HepG2 (cell line): Measurements from ENCODE around the gene SDC3. TPM values are rescaled to one million over a fixed set of nuclear protein-coding genes. Genes with fewer than 3 reads are reported as not detected.
A peak's percentile ranks its signal among the peaks of the same experiment; 100 is the strongest.

Experiments used
- ATAC-seq: fragments of 200-7000 bp; cut with Tn5 transposase; 3 replicates; pipeline ENCODE4 v1.9.1; 2020; ENCODE audit warnings: mild to moderate bottlenecking, moderate library complexity
- BruUV-seq: library from RNA; stranded (reverse); fragments of 400-500 nt; replicated peaks from 2 replicates; lab custom pipeline; 2021; lab: Mats Ljungman, UMichigan
- CTCF ChIA-PET: fragments of 300-600 bp; formaldehyde crosslinking; extraction: SDS; loops from one replicate; lab custom pipeline; 2021; ENCODE audit warnings: low total read pairs, inconsistent platforms, low intra/inter-chr PET ratio; lab: Yijun Ruan, JAX
- POLR2A ChIA-PET: fragments of 350-600 bp; sonication (Branson Sonifier 250); formaldehyde crosslinking; loops from one replicate; lab custom pipeline; 2020; ENCODE audit warnings: antibody characterized with exemption, inconsistent platforms; lab: Yijun Ruan, JAX
- DNase-seq: peaks from one replicate; pipeline ENCODE4 v3.0.0-alpha.2; 2015; ENCODE audit warnings: low spot score
- FAIRE-seq: peaks from 3 replicates; lab custom pipeline; 2011; peaks lifted over from hg19 to GRCh38; lab: Jason Lieb, UNC
- H2AFZ ChIP-seq: one replicate; pipeline ENCODE4 v1.6.1; 2011; ENCODE audit warnings: low read length, inconsistent platforms
- H3K27ac ChIP-seq: fragments of 300-600 bp; 3 replicates; pipeline ENCODE4 v1.8.0; 2011; ENCODE audit warnings: mixed run types, mild to moderate bottlenecking, mixed read lengths, low read length, inconsistent platforms; ENCODE audit not compliant: insufficient read depth; ENCODE audit errors: extremely low read length
- H3K27me3 ChIP-seq, 2 experiments: fragments of 200-600 bp in 1 of 2; 2 replicates in 1 of 2; 3 replicates in 1 of 2; pipeline versions ENCODE4 v1.6.0 to v1.8.0; 2011; ENCODE audit warnings: low read length in 2 of 2, mild to moderate bottlenecking in 2 of 2, moderate library complexity in 2 of 2, inconsistent platforms in 1 of 2; ENCODE audit not compliant: insufficient read depth in 2 of 2, control insufficient read depth in 1 of 2
- H3K36me3 ChIP-seq, 2 experiments: fragments of 200-600 bp in 1 of 2; replicated peaks in 1 of 2; 2 replicates in 1 of 2; 3 replicates in 1 of 2; pipeline versions ENCODE4 v1.5.1 to v1.8.0; 2011; ENCODE audit warnings: low read length in 2 of 2, inconsistent platforms in 1 of 2; ENCODE audit not compliant: insufficient read depth in 2 of 2, control insufficient read depth in 1 of 2
- H3K4me1 ChIP-seq: 2 replicates; pipeline ENCODE4 v1.5.1; 2012; ENCODE audit warnings: low read length, inconsistent platforms; ENCODE audit not compliant: insufficient read depth
- H3K4me2 ChIP-seq: 2 replicates; pipeline ENCODE4 v1.6.0; 2011; ENCODE audit warnings: low read depth, low read length, inconsistent platforms
- H3K4me3 ChIP-seq, 3 experiments: fragments of 200-600 bp in 1 of 3; sonication (generic), shearing (Covaris generic) in 1 of 3; replicated peaks in 1 of 3; 2 replicates each; pipeline ENCODE4 v1.5.1; 2011 to 2016; ENCODE audit warnings: low read length in 3 of 3, inconsistent platforms in 2 of 3, low read depth in 2 of 3, mild to moderate bottlenecking in 2 of 3, control low read depth in 1 of 3, mixed read lengths in 1 of 3; ENCODE audit not compliant: insufficient read depth in 1 of 3
- H3K79me2 ChIP-seq: one replicate; pipeline ENCODE4 v1.6.1; 2011; ENCODE audit warnings: low read length, inconsistent platforms; ENCODE audit not compliant: insufficient read depth
- H3K9ac ChIP-seq: 2 replicates; pipeline ENCODE4 v1.6.0; 2011; ENCODE audit warnings: mild to moderate bottlenecking, low read depth, low read length, inconsistent platforms; ENCODE audit not compliant: insufficient read depth
- H3K9me3 ChIP-seq: 2 replicates; pipeline ENCODE4 v1.5.1; 2012; ENCODE audit warnings: mild to moderate bottlenecking, low read length
- H4K20me1 ChIP-seq: 2 replicates; pipeline ENCODE4 v1.6.0; 2011; ENCODE audit warnings: inconsistent platforms, mild to moderate bottlenecking, low read length, moderate library complexity; ENCODE audit not compliant: insufficient read depth
- ATF2 ChIP-seq: sonication (generic); formaldehyde crosslinking; IDR thresholded peaks from 2 replicates; pipeline ENCODE4 v1.4.0; 2020; ENCODE audit warnings: missing genetic modification reagents
- FOXA1 ChIP-seq, 2 experiments: fragments of 450-650 bp in 1 of 2; sonication (generic) in 1 of 2; formaldehyde crosslinking in 1 of 2; IDR thresholded peaks; 2 replicates each; pipeline versions ENCODE4 v1.4.0 to v1.6.1; 2016 to 2020; ENCODE audit warnings: missing genetic modification reagents in 1 of 2
- FOXO1 ChIP-seq: sonication (generic); formaldehyde crosslinking; IDR thresholded peaks from 2 replicates; pipeline ENCODE4 v1.4.0; 2020; ENCODE audit warnings: missing genetic modification reagents
- GATAD2A ChIP-seq: IDR thresholded peaks from 2 replicates; pipeline ENCODE4 v1.6.1; 2016
- HMG20A ChIP-seq: IDR thresholded peaks from 2 replicates; pipeline ENCODE4 v1.6.1; 2016; ENCODE audit warnings: borderline replicate concordance
- HNF4A ChIP-seq: sonication (generic); formaldehyde crosslinking; IDR thresholded peaks from 2 replicates; pipeline ENCODE4 v1.4.0; 2020; ENCODE audit warnings: missing genetic modification reagents
- HNRNPLL ChIP-seq: fragments of 200-400 bp; formaldehyde crosslinking; IDR thresholded peaks from 2 replicates; pipeline ENCODE4 v1.6.1; 2017; ENCODE audit warnings: mild to moderate bottlenecking, low read depth, low read length; ENCODE audit not compliant: poor library complexity, severe bottlenecking
- KAT8 ChIP-seq: IDR thresholded peaks from 2 replicates; pipeline ENCODE4 v1.6.1; 2016; ENCODE audit warnings: missing genetic modification reagents, missing compliant biosample characterization
- KLF6 ChIP-seq: IDR thresholded peaks from 2 replicates; pipeline ENCODE4 v1.8.0; 2016; ENCODE audit warnings: missing biosample characterization, missing genetic modification reagents
- MAX ChIP-seq: IDR thresholded peaks from 2 replicates; pipeline ENCODE4 v1.6.1; 2012; ENCODE audit warnings: inconsistent platforms
- MXD4 ChIP-seq: IDR thresholded peaks from 2 replicates; pipeline ENCODE4 v1.6.1; 2016; ENCODE audit warnings: mild to moderate bottlenecking, missing biosample characterization, missing genetic modification reagents
- MYC ChIP-seq: sonication (generic); formaldehyde crosslinking; IDR thresholded peaks from 2 replicates; pipeline ENCODE4 v1.9.0; 2021; ENCODE audit warnings: missing genetic modification reagents, borderline replicate concordance
- PHF8 ChIP-seq: sonication (generic); formaldehyde crosslinking; IDR thresholded peaks from 2 replicates; pipeline ENCODE4 v1.5.0; 2020; ENCODE audit warnings: missing genetic modification reagents
- RCOR2 ChIP-seq: IDR thresholded peaks from 2 replicates; pipeline ENCODE4 v1.6.1; 2016; ENCODE audit warnings: missing biosample characterization, missing genetic modification reagents
- TEAD3 ChIP-seq: optimal IDR thresholded peaks from 2 replicates; pipeline ENCODE3; 2016; ENCODE audit warnings: borderline replicate concordance
- THAP9 ChIP-seq: sonication (generic); formaldehyde crosslinking; IDR thresholded peaks from 2 replicates; pipeline ENCODE4; 2020; ENCODE audit warnings: missing genetic modification reagents, mild to moderate bottlenecking, borderline replicate concordance
- ZKSCAN1 ChIP-seq: fragments of 150-350 bp; IDR thresholded peaks from 2 replicates; pipeline ENCODE4 v1.6.1; 2014; ENCODE audit warnings: low read length
- ZMYM2 ChIP-seq: sonication (generic); formaldehyde crosslinking; IDR thresholded peaks from 2 replicates; pipeline ENCODE4 v1.8.0; 2022; ENCODE audit warnings: mild to moderate bottlenecking, missing genetic modification reagents
- ZMYM3 ChIP-seq: sonication (generic); formaldehyde crosslinking; IDR thresholded peaks from 2 replicates; pipeline ENCODE4 v1.5.1; 2020; ENCODE audit warnings: mild to moderate bottlenecking, missing genetic modification reagents
- ZNF605 ChIP-seq: sonication (generic); formaldehyde crosslinking; IDR thresholded peaks from 2 replicates; pipeline ENCODE4 v1.8.0; 2022; ENCODE audit warnings: mild to moderate bottlenecking, missing genetic modification reagents
- ZNF761 ChIP-seq: sonication (generic); formaldehyde crosslinking; conservative IDR thresholded peaks from 2 replicates; pipeline ENCODE4 v1.4.0; 2020; ENCODE audit warnings: mild to moderate bottlenecking, missing genetic modification reagents
- ZNF776 ChIP-seq: sonication (generic); formaldehyde crosslinking; IDR thresholded peaks from 2 replicates; pipeline ENCODE4 v1.4.0; 2020; ENCODE audit warnings: mild to moderate bottlenecking, missing genetic modification reagents
- ZSCAN31 ChIP-seq: sonication (generic); formaldehyde crosslinking; IDR thresholded peaks from 2 replicates; pipeline ENCODE4 v1.5.0; 2020; ENCODE audit warnings: low read depth, mild to moderate bottlenecking, missing genetic modification reagents
- WGBS: methylation state at CpG from one replicate; pipeline ENCODE4 v1.1.6; 2017; ENCODE audit warnings: low lambda C conversion rate; 5-methylcytosine and 5-hydroxymethylcytosine counted together
- in situ Hi-C: cut with HindIII; loops from 2 replicates; pipeline ENCODE4 v1.10.0; 2017; ENCODE audit warnings: low pct_unique_long_range_greater_than_20kb; ENCODE audit not compliant: extremely low pct_ligation_motif_present
- intact Hi-C: fragments of 100-400 bp; cut with micrococcal nuclease; formaldehyde crosslinking; loops from one replicate; pipeline ENCODE4 v1.10.0; 2022; ENCODE audit not compliant: unreplicated experiment
- polyA plus RNA-seq, 8 experiments: library from polyadenylated mRNA; depleted of rRNA in 3 of 8; stranded (reverse) in 7 of 8; unstranded in 1 of 8; fragments of >200 nt; fragmentation: Illumina TruSeq in 4 of 8; extraction: Trizol in 4 of 8; gene quantifications; 2 replicates each; pipeline versions ENCODE4 v1.2.1 to v1.2.3, GENCODE V29; 2011 to 2016; ENCODE audit warnings: low read depth in 4 of 8, missing spikeins in 1 of 8, mixed read lengths in 1 of 8; ENCODE audit not compliant: insufficient read depth in 1 of 8
- total RNA-seq, 5 experiments: library from RNA; depleted of rRNA; stranded (reverse); fragments of >200 nt; fragmentation: Illumina TruSeq; extraction: Trizol; gene quantifications; 2 replicates each; pipeline ENCODE4 v1.2.3, GENCODE V29; 2016; ENCODE audit warnings: low read depth in 1 of 5

The SDC3 gene
- total and polyA plus RNA-seq, 2 of the 13 experiments (the other 11 are each of a cell fraction or from before 2014, with no cell fraction given) = 0.49 to 0.84 TPM

GRCh38 chr1:30847358-30847972, 61.1 kb downstream of the SDC3 start:
- ATAC-seq (peak; percentile 90), FAIRE-seq (peak; percentile 77), DNase-seq (peak; percentile 90)
- ChIA-PET POLR2A (interaction anchor here (0.7 to 1.2 kb wide), 2 partner anchors 45 to 66 kb away, joined by 3 to 4 read pairs; no protein-coding TSS in a partner anchor), CTCF (no interaction called here)
- Histone ChIP-seq H3K9ac (peak overlapping the region; percentile 68), H3K36me3 (no peaks in the 10 kb centered on the region), H3K4me1 (peaks cover 31% of the 10 kb centered on the region), H3K9me3 (no peaks in the 10 kb centered on the region), H3K79me2 (no peaks in the 10 kb centered on the region), H3K4me2 (peak overlapping the region; percentile 96), H4K20me1 (no peaks in the 10 kb centered on the region), H2AFZ (peak overlapping the region; percentile 86), H3K4me3 (peak overlapping the region; percentile 48 to 68 (median 52); a peak in 5 of 6 replicates), H3K27me3 (peaks cover 0 to 18% of the 10 kb centered on the region in 2 experiments; a peak in 1 of 5 replicates), H3K27ac (peak overlapping the region; percentile 40)
- in situ Hi-C loops = no loop called here
- intact Hi-C loops = no loop called here
- no TSS peak for BruUV-seq
- 16% methylated on average over 6 of the region's 17 CpGs for WGBS
- TF ChIP-seq HMG20A (no peak), HNF4A (CRISPR knock-in tag) (peak; percentile 49), ZNF605 (CRISPR knock-in tag) (peak; percentile 59; the same call in 1 of the 2 replicates), KAT8 (CRISPR knock-in tag) (peak; percentile 68), ZSCAN31 (CRISPR knock-in tag) (peak; percentile 53; the same call in 1 of the 2 replicates), FOXA1 (IDR thresholded peaks at IDR 0.05) (no peak), FOXA1 (CRISPR knock-in tag; IDR thresholded peaks at IDR 0.05) (no peak), PHF8 (peak; percentile 33; the same call in 1 of the 2 replicates), ZKSCAN1 (no peak), ZMYM2 (peak; percentile 77; the same call in 1 of the 2 replicates), KLF6 (CRISPR knock-in tag) (no peak), RCOR2 (CRISPR knock-in tag) (peak; percentile 80), TEAD3 (CRISPR knock-in tag) (no peak), ZMYM3 (peak; percentile 99), HNRNPLL (peak; percentile 57), MYC (CRISPR knock-in tag) (peak; percentile 20; the same call in 1 of the 2 replicates), ZNF776 (peak; percentile 22; the same call in 1 of the 2 replicates), GATAD2A (peak; percentile 66), MAX (no peak), THAP9 (CRISPR knock-in tag) (peak; percentile 48; the same call in 1 of the 2 replicates), ZNF761 (CRISPR knock-in tag) (0 out of 2 replicates have a peak, but pooled peaks have one; percentile 11), MXD4 (peak; percentile 51; the same call in 1 of the 2 replicates), ATF2 (CRISPR knock-in tag) (0 out of 2 replicates have a peak, but pooled peaks have one; percentile 14), FOXO1 (0 out of 2 replicates have a peak, but pooled peaks have one; percentile 37)
